GM21825 (cell line): Measurements from ENCODE around the gene ARFGEF2.
"Not testable (repeated sequence)": the region's sequence is repeated elsewhere in the genome, so short reads cannot be mapped to it uniquely, and the experiment has no call there.

Source experiments
- ATAC-seq: cut with Tn5 transposase; IDR thresholded peaks from one replicate; pipeline ENCODE4 v1.9.1; 2021; ENCODE audit warnings: mild to moderate bottlenecking, moderate library complexity; ENCODE audit not compliant: unreplicated experiment

Gene ARFGEF2

GRCh38 chr20:48926821-48927220 lies 5.3 kb downstream of the ARFGEF2 start:
- ATAC-seq: no peak

DNA sequence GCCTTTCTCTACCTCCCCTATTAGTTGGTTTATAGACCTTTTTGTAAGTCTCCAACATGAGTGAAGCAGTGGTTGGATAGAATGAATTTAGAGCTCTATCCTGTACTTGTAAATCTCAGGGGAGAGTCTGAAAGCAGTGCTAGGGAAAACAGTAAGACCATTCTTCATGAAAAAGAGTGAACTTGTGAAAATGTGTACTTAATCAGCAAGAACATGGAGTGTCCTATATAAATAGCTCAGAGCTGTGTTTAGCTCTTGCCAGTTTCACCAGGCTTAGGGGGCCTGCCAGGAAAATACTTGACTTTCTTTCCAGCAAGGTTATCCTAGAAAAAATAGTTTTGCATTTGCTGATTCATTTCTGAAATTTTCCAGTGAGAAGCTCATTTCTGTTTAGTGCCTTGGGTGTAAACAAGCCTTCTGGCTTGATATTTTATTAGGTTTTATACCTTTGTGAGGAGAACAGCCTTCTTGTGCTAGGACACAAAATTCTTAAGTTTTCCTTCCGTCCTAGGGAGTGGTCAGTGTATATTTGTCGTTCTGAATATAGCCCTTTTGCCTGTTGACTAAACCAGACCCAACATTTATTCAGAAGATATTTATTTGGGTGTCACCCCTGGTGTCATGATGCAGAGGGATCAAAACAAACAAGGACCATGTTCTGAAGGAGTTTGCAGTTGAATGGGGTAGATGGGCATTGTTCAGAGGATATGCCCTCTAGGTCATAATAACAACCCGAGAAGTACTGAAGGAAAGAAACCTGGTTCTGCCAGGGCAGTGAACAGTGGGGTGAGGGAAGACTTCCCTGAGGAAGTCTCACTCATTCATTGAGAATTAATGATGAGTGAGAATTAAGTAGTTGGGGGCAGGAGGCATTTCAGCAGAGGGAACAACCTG lies 7.6 kb downstream of the ARFGEF2 start:
- no peak for ATAC-seq

DNA sequence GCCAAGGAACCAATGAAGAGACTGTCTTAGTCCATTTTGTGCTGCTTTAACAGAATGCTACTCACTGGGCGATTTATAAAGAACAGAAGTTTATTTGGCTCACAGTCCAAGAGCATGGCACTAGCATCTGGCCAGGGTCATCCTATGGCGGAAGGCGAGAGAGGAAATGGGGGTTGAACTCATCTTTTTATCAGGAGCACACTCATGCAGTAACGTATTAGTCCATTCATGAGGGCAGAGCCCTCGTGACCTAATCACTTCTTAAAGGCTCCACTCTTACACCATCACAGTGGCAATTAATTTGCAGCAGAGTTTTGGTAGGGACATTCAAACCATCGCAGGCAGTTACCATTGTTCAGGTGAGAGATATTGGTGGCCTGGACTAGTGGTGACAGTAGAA lies 8.5 kb downstream of the ARFGEF2 start:
- no peak for ATAC-seq

DNA sequence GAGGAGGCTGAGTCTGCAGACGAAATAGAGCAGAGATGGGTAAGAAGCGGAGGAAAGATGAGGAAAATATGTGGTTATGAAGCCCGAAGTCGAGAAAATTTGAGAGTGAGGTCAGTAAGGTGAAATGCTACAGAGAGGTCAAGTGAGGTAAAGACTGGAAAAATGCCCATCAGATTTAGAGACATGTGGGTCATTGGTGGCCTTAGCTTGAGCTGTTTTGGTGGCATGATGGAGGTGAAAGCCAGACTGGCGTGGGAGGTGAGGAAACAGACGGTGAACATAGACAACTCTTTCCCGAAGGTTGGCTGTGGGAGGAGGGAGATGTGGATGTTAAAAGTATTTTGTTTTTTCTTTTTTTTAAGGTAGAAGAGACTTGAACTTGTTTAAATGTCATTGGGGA lies 9.4 kb downstream of the ARFGEF2 start:
- no peak for ATAC-seq

GRCh38 chr20:48931527-48932374 lies 10.2 kb downstream of the ARFGEF2 start:
- no peak for ATAC-seq

- no peak for ATAC-seq
Observed at GRCh38 chr20:48932375-48932941, 10.9 kb downstream of the ARFGEF2 start.

DNA sequence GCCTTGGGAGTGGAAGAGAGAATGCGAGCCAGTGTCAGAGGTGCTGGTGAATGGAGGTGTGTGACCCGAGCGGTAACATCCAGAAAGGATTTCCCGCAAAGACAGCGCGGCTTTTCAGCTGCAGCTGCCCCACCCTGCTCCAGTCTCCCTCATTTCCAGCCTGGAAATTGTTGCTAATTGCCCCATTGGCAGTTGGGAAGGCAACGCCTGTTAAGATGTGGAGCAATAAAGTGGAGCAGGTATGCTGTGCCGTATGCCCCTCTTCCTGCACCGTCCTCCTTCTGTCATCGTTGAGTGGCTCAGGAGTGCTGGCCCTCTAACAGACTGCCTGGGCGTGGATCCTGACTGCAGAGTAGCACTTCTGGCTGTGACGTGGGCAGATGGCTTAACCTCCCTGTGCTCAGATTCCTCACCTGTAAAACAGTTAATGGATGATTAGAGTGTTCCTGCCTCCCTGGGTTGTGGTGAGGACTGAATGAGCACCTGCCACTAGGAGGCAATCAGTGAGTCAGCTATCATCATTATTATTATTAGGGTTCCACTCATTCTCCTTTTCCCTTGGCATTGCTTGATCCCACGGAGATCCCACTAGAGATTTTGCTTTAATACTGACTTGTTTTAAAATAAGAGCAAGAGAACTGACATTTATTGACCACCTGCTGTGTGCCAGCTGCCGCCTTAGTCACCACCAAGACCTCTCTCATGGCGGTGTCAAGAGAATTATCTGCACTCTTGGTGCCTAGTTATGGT lies 11.7 kb downstream of the ARFGEF2 start:
- no peak for ATAC-seq

GRCh38 chr20:48934273-48934877 lies 12.9 kb downstream of the ARFGEF2 start:
- not testable (repeated sequence) for ATAC-seq

GRCh38 chr20:48934966-48935365 lies 13.5 kb downstream of the ARFGEF2 start:
- not testable (repeated sequence) for ATAC-seq

GRCh38 chr20:48936178-48936577 lies 14.7 kb downstream of the ARFGEF2 start:
- ATAC-seq: not testable (repeated sequence)

DNA sequence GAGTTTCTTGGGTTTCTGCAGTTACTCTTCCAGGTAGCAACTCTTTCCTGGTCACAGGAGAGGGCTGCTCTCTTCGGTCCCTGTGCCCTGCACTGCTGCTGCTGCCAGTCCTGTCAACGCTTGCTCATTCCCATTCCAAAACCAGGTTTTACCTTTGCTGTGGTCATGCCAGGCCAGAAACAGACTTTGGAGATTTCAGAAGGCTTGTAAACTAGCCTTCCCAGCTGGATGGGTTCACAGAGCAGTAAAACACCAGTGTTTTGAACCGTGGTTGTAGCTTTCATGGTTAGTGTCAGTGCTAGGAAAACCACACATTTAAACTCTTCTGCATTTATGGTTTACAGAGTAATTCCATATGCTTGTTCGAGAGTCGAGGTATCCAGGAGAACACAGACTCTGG lies 16.2 kb downstream of the ARFGEF2 start:
- ATAC-seq: no peak

- no peak for ATAC-seq
Observed at GRCh38 chr20:48938670-48939069, 17.2 kb downstream of the ARFGEF2 start.

DNA sequence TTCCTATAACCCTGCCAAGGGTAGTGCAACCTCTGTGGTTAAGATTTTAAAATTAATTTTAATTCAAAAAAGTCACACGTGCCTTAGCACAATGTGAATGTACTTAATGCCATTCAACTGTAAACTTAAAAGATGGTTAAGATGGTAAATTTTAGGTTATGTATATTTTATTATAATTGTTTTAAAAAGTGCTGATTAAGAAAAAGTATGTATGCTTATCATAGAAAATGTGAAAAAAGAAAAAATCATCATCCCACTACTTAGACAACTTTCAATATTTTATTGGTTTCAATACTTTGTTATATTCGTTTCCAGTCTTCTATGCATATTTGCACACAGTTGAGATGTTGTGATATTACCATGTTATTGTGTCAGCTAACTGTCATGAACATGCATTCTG lies 18.7 kb downstream of the ARFGEF2 start:
- ATAC-seq: no peak

DNA sequence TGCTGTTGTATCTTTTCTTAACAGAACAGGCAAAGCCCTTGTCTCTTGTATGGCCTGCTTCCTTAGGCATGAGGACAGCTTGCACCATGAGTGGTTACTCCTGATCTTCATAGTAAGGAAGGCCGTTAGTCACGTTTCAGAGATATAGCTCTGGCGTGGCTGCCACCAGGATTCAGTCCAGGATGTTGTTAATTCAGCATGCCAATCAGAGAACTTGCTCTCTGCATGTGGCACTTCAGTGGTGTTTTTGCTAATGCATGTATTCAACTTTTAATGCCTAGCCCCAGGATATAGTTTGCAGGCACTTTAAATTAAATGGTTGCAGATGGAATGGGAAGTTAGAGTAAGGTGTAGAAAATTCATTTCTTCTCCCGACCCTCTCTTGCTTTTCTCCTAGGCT lies 20.0 kb downstream of the ARFGEF2 start:
- no peak for ATAC-seq

- ATAC-seq: no peak
Observed at GRCh38 chr20:48942730-48943129, 21.2 kb downstream of the ARFGEF2 start.

DNA sequence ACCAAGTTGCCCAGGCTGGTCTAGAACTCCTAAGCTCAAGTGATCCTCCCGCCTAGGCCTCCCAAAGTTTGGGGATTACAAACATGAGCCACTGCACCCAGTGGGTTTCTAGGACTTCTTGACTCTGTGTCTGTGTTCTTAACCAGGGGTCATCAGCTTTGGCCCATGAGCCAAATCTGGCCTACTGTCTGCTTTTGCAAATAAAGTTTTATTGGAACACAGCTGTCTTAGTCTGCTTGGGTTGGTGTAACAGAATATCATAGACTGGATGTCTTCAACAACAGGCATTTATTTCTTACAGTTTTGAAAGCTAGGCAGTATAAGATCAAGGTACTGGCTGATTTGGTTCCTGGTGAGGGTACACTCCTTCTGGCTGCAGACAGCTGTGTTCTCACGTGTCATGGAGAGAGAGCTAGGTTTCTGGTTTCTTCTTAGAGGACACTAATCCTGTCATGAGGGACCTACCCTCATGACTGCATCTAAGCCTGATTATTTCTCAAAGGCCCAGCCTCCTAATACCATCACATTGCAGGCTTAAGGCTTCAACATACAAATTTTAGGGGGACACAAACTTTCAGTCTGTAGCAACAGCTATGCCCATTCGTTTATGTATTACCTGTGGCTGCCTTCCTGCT lies 23.3 kb downstream of the ARFGEF2 start:
- ATAC-seq: no peak

GRCh38 chr20:48945840-48946514 lies 24.5 kb downstream of the ARFGEF2 start:
- no peak for ATAC-seq

- no peak for ATAC-seq
Observed at GRCh38 chr20:48948612-48949011, 27.1 kb downstream of the ARFGEF2 start.
